K562 (cell line): ENCODE measurements around the gene LGSN. TPM values are rescaled to one million over a fixed set of nuclear protein-coding genes. Genes with fewer than 3 reads are reported as not detected.

Experiments used
- ATAC-seq: fragments of 200-7000 bp; cut with Tn5 transposase; 3 replicates; pipeline ENCODE4 v1.9.1; 2020; ENCODE audit warnings: moderate library complexity
- BruUV-seq: library from RNA; stranded (reverse); fragments of 400-500 nt; replicated peaks from 2 replicates; lab custom pipeline; 2021; lab: Mats Ljungman, UMichigan
- CTCF ChIA-PET: fragments of 300-600 bp; formaldehyde crosslinking; extraction: SDS; loops from one replicate; lab custom pipeline; 2021; ENCODE audit warnings: low intra/inter-chr PET ratio; lab: Yijun Ruan, JAX
- POLR2A ChIA-PET: fragments of 300-600, 350-650 bp; sonication (Branson Sonifier 250); formaldehyde crosslinking; extraction: SDS; loops from one replicate; lab custom pipeline; 2021; ENCODE audit warnings: antibody characterized with exemption, inconsistent platforms; lab: Yijun Ruan, JAX
- DNase-seq, 4 experiments: peaks; one replicate each; pipeline versions ENCODE4 v3.0.0 to v3.0.0-alpha.2; 2011 to 2018; ENCODE audit warnings: low spot score in 3 of 4, mixed read lengths in 3 of 4; ENCODE audit errors: extremely low read depth in 1 of 4
- FAIRE-seq: peaks from 2 replicates; lab custom pipeline; 2011; peaks lifted over from hg19 to GRCh38; lab: Jason Lieb, UNC
- H2AFZ ChIP-seq: 2 replicates; pipeline ENCODE4 v1.6.0; 2011; ENCODE audit warnings: low read depth, low read length, control low read depth, inconsistent platforms
- H3K27ac ChIP-seq: fragments of 200-600 bp; 3 replicates; pipeline ENCODE4 v1.8.0; 2011; ENCODE audit warnings: low read depth, mild to moderate bottlenecking, control low read depth, inconsistent platforms, low read length, moderate library complexity, mixed read lengths; ENCODE audit errors: extremely low read depth
- H3K27me3 ChIP-seq, 2 experiments: fragments of 300-600 bp in 1 of 2; 2 replicates in 1 of 2; 3 replicates in 1 of 2; pipeline versions ENCODE4 v1.6.0 to v1.8.0; 2011; ENCODE audit warnings: inconsistent platforms in 2 of 2, low read length in 2 of 2, mild to moderate bottlenecking in 1 of 2, mixed read lengths in 1 of 2, moderate library complexity in 1 of 2; ENCODE audit not compliant: control insufficient read depth in 2 of 2, insufficient read depth in 2 of 2
- H3K36me3 ChIP-seq: fragments of 300-600 bp; 3 replicates; pipeline ENCODE4 v1.8.0; 2011; ENCODE audit warnings: mild to moderate bottlenecking, low read length, inconsistent platforms; ENCODE audit not compliant: control insufficient read depth, insufficient read depth
- H3K4me1 ChIP-seq, 2 experiments: fragments of 200-600 bp in 1 of 2; replicated peaks in 1 of 2; 2 replicates in 1 of 2; 3 replicates in 1 of 2; pipeline versions ENCODE4 v1.5.1 to v1.8.0; 2011; ENCODE audit warnings: inconsistent platforms in 2 of 2, low read length in 2 of 2, mild to moderate bottlenecking in 1 of 2, mixed read lengths in 1 of 2, moderate library complexity in 1 of 2; ENCODE audit not compliant: control insufficient read depth in 2 of 2, insufficient read depth in 2 of 2
- H3K4me2 ChIP-seq: 2 replicates; pipeline ENCODE4 v1.6.1; 2011; ENCODE audit warnings: low read length, control low read depth, inconsistent platforms, mixed read lengths; ENCODE audit not compliant: insufficient read depth
- H3K4me3 ChIP-seq: fragments of 200-600 bp; sonication (generic), shearing (Covaris generic); 2 replicates; pipeline ENCODE4 v1.5.1; 2016; ENCODE audit warnings: control low read depth, inconsistent platforms
- H3K79me2 ChIP-seq: fragments of 200-600 bp; 3 replicates; pipeline ENCODE4 v1.8.0; 2011; ENCODE audit warnings: low read length, inconsistent platforms; ENCODE audit not compliant: control insufficient read depth, insufficient read depth
- H3K9ac ChIP-seq, 2 experiments: 2 replicates each; pipeline versions ENCODE4 v1.6.0 to v1.6.1; 2011; ENCODE audit warnings: low read depth in 2 of 2, low read length in 2 of 2, control low read depth in 1 of 2, inconsistent platforms in 1 of 2, mild to moderate bottlenecking in 1 of 2, mixed read lengths in 1 of 2; ENCODE audit not compliant: insufficient read depth in 1 of 2
- H3K9me1 ChIP-seq: one replicate; pipeline ENCODE4 v1.6.0; 2011; ENCODE audit warnings: inconsistent platforms, mild to moderate bottlenecking, low read length, moderate library complexity; ENCODE audit not compliant: control insufficient read depth, insufficient read depth
- H3K9me3 ChIP-seq: replicated peaks from 2 replicates; pipeline ENCODE4 v1.5.1; 2011; ENCODE audit warnings: low read depth, low read length, inconsistent platforms; ENCODE audit not compliant: control insufficient read depth, insufficient read depth
- H4K20me1 ChIP-seq: replicated peaks from 2 replicates; pipeline ENCODE4 v1.6.1; 2011; ENCODE audit warnings: low read length, inconsistent platforms, mixed read lengths; ENCODE audit not compliant: control insufficient read depth, insufficient read depth
- BDP1 ChIP-seq: IDR thresholded peaks from 3 replicates; pipeline ENCODE4 v1.6.1; 2011; ENCODE audit not compliant: insufficient read length, insufficient read depth
- CTCF ChIP-seq, 3 experiments: IDR thresholded peaks in 2 of 3; conservative IDR thresholded peaks in 1 of 3; 2 replicates each; pipeline ENCODE4 v1.5.1; 2011 to 2012; ENCODE audit warnings: low read length in 3 of 3, mild to moderate bottlenecking in 3 of 3, control low read depth in 2 of 3, improper control_type of control experiment in 1 of 3, inconsistent platforms in 1 of 3, low read depth in 1 of 3, mixed read lengths in 1 of 3, moderate library complexity in 1 of 3; ENCODE audit not compliant: insufficient read depth in 2 of 3
- HDAC2 ChIP-seq: fragments of 450-650 bp; IDR thresholded peaks from 2 replicates; pipeline ENCODE4 v1.6.1; 2016; ENCODE audit warnings: mild to moderate bottlenecking
- RAD21 ChIP-seq, 2 experiments: fragments of 250-450 bp in 1 of 2; fragments of 450-650 bp in 1 of 2; sonication (Bioruptor Pico) in 1 of 2; formaldehyde crosslinking in 1 of 2; IDR thresholded peaks in 1 of 2; conservative IDR thresholded peaks in 1 of 2; 2 replicates each; pipeline versions ENCODE4 v1.4.0 to v1.8.0; 2020 to 2022; ENCODE audit warnings: mild to moderate bottlenecking in 2 of 2, moderate library complexity in 1 of 2
- WGBS: fragments of 100-300 bp; shearing (Covaris generic); methylation state at CpG from one replicate; pipeline ENCODE4 v1.1.6; 2016; ENCODE audit warnings: low coverage, mixed read lengths; ENCODE audit not compliant: insufficient coverage; ENCODE audit errors: missing lambda C conversion rate; 5-methylcytosine and 5-hydroxymethylcytosine counted together
- in situ Hi-C: fragments of 300-500 bp; cut with MboI; formaldehyde crosslinking; loops from 4 replicates; pipeline ENCODE4 v1.15.0; 2018; ENCODE audit warnings: inconsistent platforms, mixed read lengths
- intact Hi-C: fragments of 100-400 bp; cut with micrococcal nuclease; formaldehyde crosslinking; loops from 2 replicates; pipeline ENCODE4 v1.14.2; 2022
- polyA plus RNA-seq, 8 experiments: library from polyadenylated mRNA; depleted of rRNA in 4 of 8; stranded (reverse) in 5 of 8; unstranded in 3 of 8; fragments of >200 nt; fragmentation: Nextera tagmentation in 2 of 8; fragmentation: Illumina TruSeq in 1 of 8; extraction: Ambion mirVana in 2 of 8; extraction: Trizol in 1 of 8; gene quantifications; 2 replicates each; pipeline versions ENCODE4 v1.2.1 to v1.2.3, GENCODE V29; 2011 to 2014; ENCODE audit warnings: inconsistent platforms in 1 of 8, missing spikeins in 1 of 8
- total RNA-seq, 7 experiments: library from RNA; depleted of rRNA in 6 of 7; stranded (reverse); fragments of >200 nt in 6 of 7; fragmentation: Illumina TruSeq in 2 of 7; extraction: Trizol in 2 of 7; gene quantifications; 2 replicates each; pipeline versions ENCODE4 v1.2.1 to v1.2.3, GENCODE V29; 2011 to 2021; ENCODE audit warnings: low replicate concordance in 1 of 7

LGSN gene
- total and polyA plus RNA-seq, 9 of the 15 experiments (the other 6 are each of a cell fraction or from before 2014, with no cell fraction given), result 0.01 TPM; not detected in 8

GRCh38 chr6:63272397-63272796 is 47.4 kb downstream of the LGSN start:
- H4K20me1 ChIP-seq, result no peaks in the 10 kb centered on the region
- H3K9me3 ChIP-seq, result no peaks in the 10 kb centered on the region
- DNase-seq (peak in 3 of 4 experiments; percentile 7 to 28 (median 10)), FAIRE-seq (no peak), ATAC-seq (no peak)
- no peak overlapping the region for H3K4me3 ChIP-seq
- H3K9ac ChIP-seq, result no peak overlapping the region
- no peak overlapping the region for H3K27ac ChIP-seq
- WGBS, result 0% methylated on average over 1 of the region's 1 CpG
- no peaks in the 10 kb centered on the region for H3K79me2 ChIP-seq
- no peaks in the 10 kb centered on the region for H3K4me1 ChIP-seq
- in situ Hi-C loops, result no loop called here
- intact Hi-C loops, result no loop called here
- no peak overlapping the region for H3K4me2 ChIP-seq
- BruUV-seq, result no TSS peak
- no peaks in the 10 kb centered on the region for H3K36me3 ChIP-seq
- ChIA-PET POLR2A (no interaction called here), CTCF (no interaction called here)
- peak in 1 of 3 experiments; percentile 29; a peak in 2 of 6 replicates for TF ChIP-seq CTCF (IDR thresholded peaks at IDR 0.05 in 2 of 3, conservative IDR thresholded peaks at IDR 0.05 in 1 of 3; ENCODE audit: insufficient read depth in 2 of 3, low read depth in 1 of 3, low read length in 3 of 3)
- peak; percentile 17 to 51; a peak in 3 of 4 replicates for TF ChIP-seq RAD21 (CRISPR knock-in tag; conservative IDR thresholded peaks at IDR 0.05 in 1 of 2, IDR thresholded peaks at IDR 0.05 in 1 of 2)
- no peak for TF ChIP-seq HDAC2
- TF ChIP-seq BDP1, result no peak
- H3K9me1 ChIP-seq, result no peaks in the 10 kb centered on the region
- no peaks in the 10 kb centered on the region for H3K27me3 ChIP-seq
- no peak overlapping the region for H2AFZ ChIP-seq
